Right cardiac atrium (tissue), 5 donors: ENCODE results near the gene CACNG3. TPM values are rescaled to one million over a fixed set of nuclear protein-coding genes. Genes with fewer than 3 reads are reported as not detected.

Source experiments
- ATAC-seq, 2 donors: fragments of 200-7000 bp; cut with Tn5 transposase; one replicate each; pipeline versions ENCODE4 v1.8.0 to v1.9.1; 2020; ENCODE audit warnings: moderate library complexity in 2 of 2, mild to moderate bottlenecking in 1 of 2
- DNase-seq, 3 donors: peaks; one replicate each; pipeline ENCODE4 v3.0.0-alpha.2; 2020
- H3K27ac ChIP-seq: one replicate; pipeline ENCODE4 v1.5.1; 2013; ENCODE audit warnings: mild to moderate bottlenecking, low read length, control low read depth, moderate library complexity
- H3K27me3 ChIP-seq: one replicate; pipeline ENCODE4 v1.6.1; 2013; ENCODE audit not compliant: control insufficient read depth, insufficient read depth
- H3K4me1 ChIP-seq: one replicate; pipeline ENCODE4 v1.6.1; 2013; ENCODE audit warnings: low read length; ENCODE audit not compliant: control insufficient read depth, insufficient read depth
- H3K4me3 ChIP-seq: one replicate; pipeline ENCODE4 v1.5.1; 2013; ENCODE audit warnings: low read length, control low read depth
- H3K9me3 ChIP-seq: one replicate; pipeline ENCODE4 v1.6.1; 2013; ENCODE audit warnings: low read length; ENCODE audit not compliant: control insufficient read depth
- WGBS: extraction: QIAGEN DNeasy Blood & Tissue Kit; methylation state at CpG from one replicate; pipeline ENCODE4 v1.1.7; 2013; 5-methylcytosine and 5-hydroxymethylcytosine counted together
- intact Hi-C, 4 donors: fragments of 100-400 bp; cut with DNase I; formaldehyde crosslinking; loops; one replicate each; pipeline versions ENCODE4 v1.11.0 to v1.14.0; 2022 to 2023
- polyA plus RNA-seq: library from polyadenylated mRNA; stranded (reverse); fragments of 200-250 nt; gene quantifications from one replicate; pipeline ENCODE4 v1.2.3, GENCODE V29; 2013
- total RNA-seq, 4 donors: library from RNA; stranded (reverse); fragmentation: NEBNext Ultra II Directional; extraction: Animal tissue kit (Norgen Biotek cat#: 25700); gene quantifications; one replicate each; pipeline ENCODE4 v1.2.1, GENCODE V29; 2021
- donor health status: healthy with polysubstance abuse.
- donor health status: DM: no; HTN: yes; CAD: no.
- donor health status: DM: no; HTN: no; CAD: no.
- donor health status: DM: no; HTN: yes; CAD: no; lungs with severe emphysema.
- donor health status: DM: yes; HTN: yes; CAD: no.

CACNG3 gene
- total and polyA plus RNA-seq, 5 donors: not detected

GRCh38 chr16:24409045-24409444, 152.9 kb downstream of the CACNG3 start:
- Histone ChIP-seq H3K27ac (no peak overlapping the region), H3K27me3 (no peaks in the 10 kb centered on the region), H3K4me3 (no peak overlapping the region), H3K9me3 (no peaks in the 10 kb centered on the region), H3K4me1 (no peaks in the 10 kb centered on the region)
- ATAC-seq (no peak), DNase-seq (no peak)
- intact Hi-C loops: no loop called here
- WGBS: 69% methylated on average over 4 of the region's 4 CpGs
